ENCODE data around the gene PCDH10.
"Not testable (repeated sequence)": the region's sequence is repeated elsewhere in the genome, so short reads cannot be mapped to it uniquely, and the experiment has no call there.

The PCDH10 gene

GRCh38 chr4:133189147-133189517, 40.0 kb downstream of the PCDH10 start:
- H3K36me3 Mint-ChIP-seq (ENCODE audit: insufficient read depth): no peaks in the 10 kb centered on the region
- no peak overlapping the region for H3K4me3 Mint-ChIP-seq

DNA sequence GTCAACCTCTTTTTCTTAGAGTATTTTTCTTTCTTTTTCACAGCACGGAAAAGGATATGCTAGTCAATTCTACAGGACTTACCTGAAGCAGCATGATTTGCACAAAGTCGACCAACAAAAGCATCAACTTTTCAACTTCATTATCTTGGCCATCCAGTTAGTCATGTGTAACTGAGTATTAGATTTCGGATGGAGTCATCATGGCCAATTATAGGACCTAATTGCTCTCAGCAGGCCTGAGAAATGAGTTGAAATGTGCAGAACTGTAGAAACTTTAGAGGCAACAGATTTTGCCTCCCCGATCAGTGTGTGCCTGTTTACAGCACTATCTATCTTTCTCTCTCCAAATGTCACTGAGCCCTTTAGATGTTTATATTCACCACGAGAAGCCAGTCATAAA, 41.0 kb downstream of the PCDH10 start:
- no peak for DNase-seq (ENCODE audit: low spot score in 2 of 2)
- no peaks in the 10 kb centered on the region for H3K4me1 Mint-ChIP-seq
- no peak overlapping the region for H3K4me3 Mint-ChIP-seq
- H3K27ac Mint-ChIP-seq (ENCODE audit: low read depth): no peak overlapping the region
- no peak for ATAC-seq (replicated peaks; ENCODE audit: extremely low read depth, poor library complexity, severe bottlenecking)
- H3K27me3 Mint-ChIP-seq: no peaks in the 10 kb centered on the region
- H3K9me3 Mint-ChIP-seq: no peaks in the 10 kb centered on the region
- no peaks in the 10 kb centered on the region for H3K36me3 Mint-ChIP-seq (ENCODE audit: insufficient read depth)

More at GRCh38 chr4:133189147-133189517, 40.0 kb downstream of the PCDH10 start:
- Mint-ChIP-seq H3K27ac (ENCODE audit: low read depth) (no peak overlapping the region), H3K4me1 (no peaks in the 10 kb centered on the region), H3K27me3 (no peaks in the 10 kb centered on the region), H3K9me3 (no peaks in the 10 kb centered on the region)
- DNase-seq (ENCODE audit: low spot score in 2 of 2) (no peak), ATAC-seq (replicated peaks; ENCODE audit: extremely low read depth, poor library complexity, severe bottlenecking) (no peak)

- Mint-ChIP-seq H3K4me1 (no peaks in the 10 kb centered on the region), H3K9me3 (peaks cover 6% of the 10 kb centered on the region), H3K36me3 (ENCODE audit: insufficient read depth) (no peaks in the 10 kb centered on the region), H3K27ac (ENCODE audit: low read depth) (no peak overlapping the region), H3K27me3 (no peaks in the 10 kb centered on the region), H3K4me3 (no peak overlapping the region)
- DNase-seq (ENCODE audit: low spot score in 2 of 2) (no peak), ATAC-seq (replicated peaks; ENCODE audit: extremely low read depth, poor library complexity, severe bottlenecking) (no peak)
These were observed 59.7 kb downstream of the PCDH10 start for GRCh38 chr4:133208694-133209285.

GRCh38 chr4:133233922-133234321, 84.8 kb downstream of the PCDH10 start:
- H3K4me3 Mint-ChIP-seq: no peak overlapping the region
- no peaks in the 10 kb centered on the region for H3K4me1 Mint-ChIP-seq
- H3K9me3 Mint-ChIP-seq: peaks cover 11% of the 10 kb centered on the region
- DNase-seq (ENCODE audit: low spot score in 2 of 2) (no peak), ATAC-seq (replicated peaks; ENCODE audit: extremely low read depth, poor library complexity, severe bottlenecking) (no peak)
- no peaks in the 10 kb centered on the region for H3K27me3 Mint-ChIP-seq
- no peak overlapping the region for H3K27ac Mint-ChIP-seq (ENCODE audit: low read depth)
- no peaks in the 10 kb centered on the region for H3K36me3 Mint-ChIP-seq (ENCODE audit: insufficient read depth)

GRCh38 chr4:133240451-133240850, 91.4 kb downstream of the PCDH10 start:
- peaks cover 11% of the 10 kb centered on the region for H3K9me3 Mint-ChIP-seq
- not testable (repeated sequence) for ATAC-seq (replicated peaks; ENCODE audit: extremely low read depth, poor library complexity, severe bottlenecking); H3K36me3 Mint-ChIP-seq (ENCODE audit: insufficient read depth); H3K27me3 Mint-ChIP-seq; H3K4me1 Mint-ChIP-seq; H3K4me3 Mint-ChIP-seq; H3K27ac Mint-ChIP-seq (ENCODE audit: low read depth); DNase-seq (ENCODE audit: low spot score in 2 of 2)
